Brain pericyte (primary cell): ENCODE data around the gene TSPOAP1.

Source experiments
- DNase-seq: peaks from one replicate; pipeline ENCODE4 v3.0.0-alpha.2; 2012; ENCODE audit warnings: low read depth, low spot score

Gene TSPOAP1

GRCh38 chr17:58330538-58330996 lies 2.0 kb upstream of the TSPOAP1 start:
- no peak for DNase-seq

DNA sequence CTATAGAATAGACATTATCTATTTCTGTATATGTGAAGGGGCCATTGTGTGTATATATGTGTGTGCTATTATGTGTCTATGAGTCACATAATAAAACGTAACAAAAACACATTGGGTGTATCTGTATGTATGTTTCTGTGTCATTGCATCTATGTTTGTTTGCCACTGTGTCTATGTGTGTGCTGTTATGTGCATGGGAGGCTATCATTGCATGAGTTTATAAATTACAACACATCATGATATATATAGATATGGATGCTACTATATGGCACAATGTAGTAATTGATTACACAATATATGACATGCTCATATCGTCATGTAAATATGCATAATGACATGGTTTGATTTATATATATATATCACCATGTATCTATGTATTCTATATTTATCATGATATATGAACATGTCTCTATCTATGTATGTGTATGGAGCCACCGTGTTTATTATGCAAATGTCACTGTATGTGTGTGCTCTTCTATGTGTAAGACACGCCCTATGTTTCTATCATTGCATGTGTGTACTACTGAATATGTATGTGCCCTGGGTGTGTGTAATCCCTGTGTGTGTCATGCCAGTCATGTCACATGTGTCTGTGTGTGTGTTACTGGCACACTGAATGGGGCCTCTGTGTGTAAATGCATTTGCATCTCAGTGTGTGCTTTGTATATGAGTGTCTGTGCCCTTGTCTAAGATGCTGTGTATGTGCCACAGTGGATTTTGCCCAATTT lies 1.4 kb upstream of the TSPOAP1 start:
- no peak for DNase-seq

DNA sequence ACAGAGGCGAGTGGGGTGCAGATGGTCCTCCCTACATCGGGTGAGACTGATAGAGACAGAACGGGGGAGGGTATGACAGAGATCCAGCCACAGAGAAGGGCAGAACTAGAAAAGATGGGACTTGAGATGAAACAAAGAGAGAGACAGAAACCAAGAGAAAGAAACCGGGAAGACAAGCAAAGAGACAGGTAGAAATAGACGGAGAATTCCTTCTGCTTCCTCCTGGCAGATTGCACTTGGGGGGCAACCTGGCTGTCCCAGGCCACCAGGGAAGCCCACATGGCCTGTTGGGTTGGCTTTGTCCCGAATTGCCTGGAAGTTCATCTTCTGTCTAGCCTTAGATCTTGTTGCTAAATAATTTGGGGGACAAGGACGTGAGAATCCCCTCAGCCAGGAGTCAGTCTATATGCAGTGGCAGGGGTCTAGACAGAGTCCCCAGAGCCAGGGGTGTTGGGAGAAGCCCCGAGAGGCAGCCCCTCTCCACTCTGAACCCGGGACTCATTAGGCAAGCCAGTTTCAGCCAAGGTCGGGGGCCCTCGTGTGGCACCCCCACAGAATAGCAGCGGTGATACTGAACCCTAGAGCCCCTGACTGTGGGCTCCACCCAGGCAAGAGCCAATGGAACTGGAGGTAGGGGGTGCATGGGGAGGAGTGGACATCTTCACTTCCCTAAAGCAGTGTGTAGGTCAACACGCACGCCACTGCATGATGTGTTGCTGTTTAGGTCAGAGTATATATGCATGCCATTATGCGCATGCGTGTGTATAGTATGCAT lies 627 bp upstream of the TSPOAP1 start:
- DNase-seq = no peak

GRCh38 chr17:58327363-58328194 lies 1.0 kb downstream of the TSPOAP1 start:
- DNase-seq = no peak

DNA sequence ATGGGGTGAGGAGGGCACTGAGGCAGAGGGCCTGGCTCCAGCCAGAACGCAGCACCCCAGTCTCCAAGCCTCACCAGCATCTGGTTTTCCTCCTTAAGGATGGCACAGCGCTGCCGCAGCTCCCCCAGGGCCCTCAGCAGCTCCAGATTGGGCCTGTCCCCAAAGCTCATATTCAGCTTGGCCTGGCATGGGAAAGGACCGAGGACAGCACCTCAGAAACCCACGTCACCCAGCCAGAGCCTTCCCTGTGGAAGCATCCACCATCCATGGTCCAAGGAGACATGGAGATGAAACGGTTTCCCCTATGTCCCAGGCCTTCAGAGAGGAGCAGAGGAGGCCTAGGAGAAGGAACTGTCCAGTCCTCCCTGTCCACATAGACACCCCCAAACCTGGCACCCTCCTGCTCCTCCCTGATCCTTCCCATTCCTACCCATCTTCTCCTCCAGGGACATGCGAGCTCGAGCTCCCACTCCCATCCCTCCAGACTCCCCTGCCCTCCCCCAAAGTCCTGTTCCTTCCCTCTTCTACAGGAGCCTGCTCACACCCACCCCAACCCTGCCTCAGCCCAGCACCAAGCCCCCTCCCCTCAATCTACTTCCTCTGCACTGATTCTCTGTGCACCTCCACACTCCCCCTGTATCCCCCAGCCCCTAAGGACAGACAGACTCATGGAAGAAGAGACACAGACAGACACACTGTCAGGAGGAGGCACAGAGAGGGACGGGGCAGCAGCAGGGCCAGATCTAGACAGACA lies 1.8 kb downstream of the TSPOAP1 start:
- DNase-seq = no peak

- DNase-seq = no peak
These were observed 2.6 kb downstream of the TSPOAP1 start for GRCh38 chr17:58325976-58326468.

DNA sequence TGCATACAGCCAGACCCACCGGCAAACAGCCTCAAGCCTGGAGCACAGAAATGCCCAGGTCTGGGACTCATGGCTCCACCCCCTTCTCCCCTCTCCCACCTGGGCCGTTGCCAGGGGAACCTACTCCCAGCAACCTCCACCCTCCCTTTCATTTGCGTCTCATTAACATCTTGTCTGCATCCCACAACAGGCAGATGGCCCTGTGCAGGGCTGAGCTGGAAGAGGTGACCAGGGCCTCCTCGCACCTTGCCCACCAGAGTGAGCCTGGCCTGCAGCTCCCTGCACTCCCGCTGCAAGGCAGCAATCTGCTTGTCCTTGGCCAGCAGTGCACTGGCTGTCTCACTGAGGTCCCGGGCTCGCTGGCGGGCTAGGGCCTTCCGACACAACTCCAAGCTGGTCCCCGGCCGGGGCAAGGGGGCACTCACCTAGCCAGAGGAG lies 3.3 kb downstream of the TSPOAP1 start:
- DNase-seq = no peak

DNA sequence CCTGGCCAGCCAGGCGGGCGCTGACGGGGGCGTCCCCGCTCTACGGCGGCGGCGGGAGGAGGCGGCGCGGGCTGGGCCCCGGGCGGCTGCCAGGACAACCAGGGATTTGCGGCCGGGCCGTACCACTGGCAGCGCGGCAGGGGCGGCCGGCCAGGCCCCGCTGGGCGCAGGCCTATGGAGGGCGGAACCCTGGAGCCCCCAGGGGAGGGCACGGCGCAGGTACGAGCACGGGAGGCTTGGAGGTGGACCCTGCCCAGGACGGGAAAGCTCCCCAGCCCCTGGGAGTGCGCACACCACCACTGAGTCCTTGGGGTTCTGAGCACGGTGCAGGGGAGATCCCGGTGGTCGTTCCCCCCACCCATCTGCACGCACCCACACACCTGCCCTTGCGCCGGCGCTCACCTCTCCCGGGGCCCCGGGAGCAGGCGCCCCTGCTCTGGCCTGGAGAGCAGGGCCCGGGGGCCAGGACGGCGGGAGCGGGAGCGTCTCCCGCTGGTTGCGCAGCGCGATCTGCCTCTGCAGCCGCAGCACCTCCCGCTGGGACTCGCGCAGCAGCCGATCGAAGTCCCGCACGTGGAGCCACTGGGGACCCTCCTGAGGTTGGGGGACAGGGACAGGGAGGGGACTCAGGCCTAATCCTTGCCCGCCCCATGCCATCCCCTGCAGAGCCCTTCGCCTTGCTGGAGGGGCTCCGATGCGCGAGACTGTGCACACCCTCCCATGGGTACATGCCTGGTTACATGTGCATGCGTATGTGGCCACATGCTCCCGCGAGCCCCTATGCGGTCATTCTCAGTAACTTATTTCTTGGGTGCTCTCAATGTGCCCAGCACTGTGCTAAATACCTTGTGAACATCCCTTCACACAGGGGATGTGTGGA lies 3.9 kb downstream of the TSPOAP1 start:
- DNase-seq = no peak

DNA sequence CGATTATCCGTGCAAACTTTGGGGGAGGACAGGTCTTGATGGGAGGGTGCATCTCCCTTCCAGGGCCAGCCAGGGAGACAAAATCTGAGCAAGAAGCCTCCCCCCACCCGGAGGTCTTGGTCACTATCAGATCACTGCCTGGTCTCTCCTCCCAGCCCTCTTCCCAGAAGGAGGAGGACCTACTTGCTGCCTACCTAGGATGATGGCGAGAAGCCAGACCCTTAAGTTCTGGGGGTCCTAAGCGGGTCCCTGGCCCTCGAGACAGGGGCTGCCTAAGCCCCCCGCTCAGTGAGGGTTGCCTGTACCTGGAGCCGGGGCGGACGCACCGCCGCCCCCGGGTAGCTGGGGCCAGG lies 4.6 kb downstream of the TSPOAP1 start:
- no peak for DNase-seq

- DNase-seq = no peak
These were observed 5.1 kb downstream of the TSPOAP1 start for GRCh38 chr17:58323366-58324055.

DNA sequence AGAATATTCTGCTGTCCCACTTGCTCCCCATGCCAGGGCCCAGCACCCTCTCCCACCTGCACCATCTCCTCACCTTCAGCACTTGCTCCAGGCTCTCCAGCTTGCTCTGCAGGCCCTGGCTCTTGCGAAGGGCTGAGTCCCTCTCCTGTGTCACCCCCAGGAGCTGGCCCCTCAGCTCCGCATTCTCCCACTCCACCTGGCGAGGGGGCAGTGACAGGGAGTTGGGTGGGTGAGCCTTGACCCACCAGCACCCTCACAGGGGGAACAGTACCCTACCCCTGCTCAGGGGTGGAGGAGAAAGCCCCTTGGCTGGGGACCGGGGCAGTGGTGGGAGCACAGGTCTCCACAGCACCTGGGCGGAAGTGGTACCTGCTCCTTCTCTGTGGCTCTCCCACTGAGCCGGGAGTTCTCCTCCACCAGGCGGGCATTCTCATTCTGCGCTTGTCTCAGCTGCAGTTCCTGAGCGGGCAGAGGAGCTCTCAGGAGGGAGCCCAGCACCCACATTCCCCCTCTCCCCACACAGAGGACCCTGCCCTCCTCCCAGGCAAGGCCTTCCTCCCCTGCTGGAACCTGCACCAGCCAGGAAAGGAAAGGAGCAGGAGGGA lies 5.9 kb downstream of the TSPOAP1 start:
- DNase-seq = no peak

DNA sequence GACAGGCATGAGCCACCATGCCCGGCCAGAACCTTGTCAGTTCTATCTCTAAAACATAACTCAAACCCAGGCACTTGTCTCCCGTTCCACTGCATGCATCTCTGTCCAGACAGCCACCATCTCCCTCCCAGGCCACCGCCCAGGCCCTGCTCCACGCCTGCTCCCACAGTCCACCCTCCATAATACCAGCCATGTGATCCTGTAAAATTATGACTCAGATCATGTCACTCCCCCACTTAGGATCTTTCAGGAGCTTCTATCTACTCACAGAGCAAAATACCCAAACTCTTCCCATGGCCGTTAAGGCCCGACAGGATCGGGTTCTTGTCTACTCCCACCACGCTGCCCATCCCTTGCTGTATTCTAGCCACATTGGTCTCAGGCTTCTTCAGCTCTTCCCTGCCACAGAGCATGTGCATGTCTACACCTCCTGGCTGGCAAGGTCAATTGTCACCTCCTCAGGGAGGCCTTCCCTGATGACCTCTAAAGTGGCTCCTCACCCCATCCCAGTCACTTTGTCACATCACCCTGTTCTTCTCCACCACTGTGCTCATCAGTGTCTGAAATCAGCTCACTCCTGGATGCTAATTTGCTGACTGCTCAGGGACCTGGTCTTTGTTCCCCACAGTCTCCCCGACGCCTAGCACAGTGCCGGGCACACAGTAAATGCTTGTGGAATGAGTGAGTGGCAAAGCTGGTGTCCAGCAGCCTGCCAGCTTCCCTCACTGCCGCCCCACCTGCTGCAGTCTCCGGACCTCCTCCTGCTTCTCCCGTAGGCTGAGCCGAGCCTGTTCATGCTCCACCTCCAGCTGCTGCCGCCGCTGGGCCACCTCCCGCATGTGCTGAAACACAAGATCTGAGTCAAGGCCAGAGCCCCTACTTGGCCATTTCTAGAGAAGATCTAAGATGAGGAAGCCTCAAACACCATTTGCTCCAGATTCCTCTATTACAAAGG lies 6.7 kb downstream of the TSPOAP1 start:
- no peak for DNase-seq

- no peak for DNase-seq
These were observed 7.8 kb downstream of the TSPOAP1 start for GRCh38 chr17:58320570-58321323.

GRCh38 chr17:58320163-58320558 lies 8.4 kb downstream of the TSPOAP1 start:
- DNase-seq = no peak

- DNase-seq = no peak
These were observed 9.1 kb downstream of the TSPOAP1 start for GRCh38 chr17:58319173-58320162.

- no peak for DNase-seq
These were observed 9.9 kb downstream of the TSPOAP1 start for GRCh38 chr17:58318627-58319172.
